ENCODE data around the gene CREB5.

DNA sequence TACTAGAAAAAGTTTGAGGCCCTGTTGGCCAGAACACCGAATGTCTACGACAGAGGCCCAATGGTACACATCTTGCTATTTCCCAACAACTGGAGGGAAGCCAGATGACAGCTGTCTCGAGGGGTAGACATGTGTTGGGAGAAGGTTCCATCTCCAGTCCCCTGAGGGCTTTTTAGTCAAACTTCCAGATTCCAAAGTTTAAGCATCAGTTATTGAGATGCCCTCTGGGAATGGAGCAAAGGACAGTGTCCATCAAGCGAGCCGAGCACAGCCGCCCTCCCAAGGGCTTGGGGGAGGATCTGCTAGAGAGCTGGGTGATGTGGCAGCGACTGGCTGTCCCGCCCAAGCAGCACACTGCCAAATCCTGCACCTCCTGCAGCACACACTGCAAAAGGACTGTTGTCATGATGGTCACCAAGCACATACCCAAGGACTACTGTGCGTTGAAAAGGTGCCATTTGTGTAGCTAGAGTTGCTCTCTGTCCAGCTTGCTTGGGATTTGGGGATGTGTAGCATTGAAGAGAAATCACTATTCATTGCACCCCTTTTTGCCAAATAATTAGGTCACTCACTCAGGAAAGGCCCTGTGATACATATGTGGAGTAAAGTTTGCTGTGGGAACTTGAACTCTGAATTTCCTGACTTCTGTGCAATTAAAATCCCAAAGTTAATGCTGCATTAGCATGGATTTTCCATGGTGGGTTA, 381.2 kb downstream of the CREB5 start:
- no peak for TF ChIP-seq POLR2AphosphoS5 (IDR thresholded peaks at IDR 0.05)
- TF ChIP-seq, protein P1, sequence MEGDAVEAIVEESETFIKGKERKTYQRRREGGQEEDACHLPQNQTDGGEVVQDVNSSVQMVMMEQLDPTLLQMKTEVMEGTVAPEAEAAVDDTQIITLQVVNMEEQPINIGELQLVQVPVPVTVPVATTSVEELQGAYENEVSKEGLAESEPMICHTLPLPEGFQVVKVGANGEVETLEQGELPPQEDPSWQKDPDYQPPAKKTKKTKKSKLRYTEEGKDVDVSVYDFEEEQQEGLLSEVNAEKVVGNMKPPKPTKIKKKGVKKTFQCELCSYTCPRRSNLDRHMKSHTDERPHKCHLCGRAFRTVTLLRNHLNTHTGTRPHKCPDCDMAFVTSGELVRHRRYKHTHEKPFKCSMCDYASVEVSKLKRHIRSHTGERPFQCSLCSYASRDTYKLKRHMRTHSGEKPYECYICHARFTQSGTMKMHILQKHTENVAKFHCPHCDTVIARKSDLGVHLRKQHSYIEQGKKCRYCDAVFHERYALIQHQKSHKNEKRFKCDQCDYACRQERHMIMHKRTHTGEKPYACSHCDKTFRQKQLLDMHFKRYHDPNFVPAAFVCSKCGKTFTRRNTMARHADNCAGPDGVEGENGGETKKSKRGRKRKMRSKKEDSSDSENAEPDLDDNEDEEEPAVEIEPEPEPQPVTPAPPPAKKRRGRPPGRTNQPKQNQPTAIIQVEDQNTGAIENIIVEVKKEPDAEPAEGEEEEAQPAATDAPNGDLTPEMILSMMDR (IDR thresholded peaks at IDR 0.05): no peak
- TF ChIP-seq POLR2A (IDR thresholded peaks at IDR 0.05): no peak
